WI38 (cell line): ENCODE data around the gene HLA-DQA1.
"Not testable (repeated sequence)": the region's sequence is repeated elsewhere in the genome, so short reads cannot be mapped to it uniquely, and the experiment has no call there.

Experiments
- H3K4me3 ChIP-seq: 2 replicates; pipeline ENCODE4 v1.5.1; 2011; ENCODE audit warnings: low read depth, mild to moderate bottlenecking, control low read depth, low read length
- TF ChIP-seq, protein P1 (sequence below): IDR thresholded peaks from 2 replicates; pipeline ENCODE4 v1.5.1; 2012; ENCODE audit warnings: low read depth, mild to moderate bottlenecking, control low read depth, low read length

Gene HLA-DQA1

DNA sequence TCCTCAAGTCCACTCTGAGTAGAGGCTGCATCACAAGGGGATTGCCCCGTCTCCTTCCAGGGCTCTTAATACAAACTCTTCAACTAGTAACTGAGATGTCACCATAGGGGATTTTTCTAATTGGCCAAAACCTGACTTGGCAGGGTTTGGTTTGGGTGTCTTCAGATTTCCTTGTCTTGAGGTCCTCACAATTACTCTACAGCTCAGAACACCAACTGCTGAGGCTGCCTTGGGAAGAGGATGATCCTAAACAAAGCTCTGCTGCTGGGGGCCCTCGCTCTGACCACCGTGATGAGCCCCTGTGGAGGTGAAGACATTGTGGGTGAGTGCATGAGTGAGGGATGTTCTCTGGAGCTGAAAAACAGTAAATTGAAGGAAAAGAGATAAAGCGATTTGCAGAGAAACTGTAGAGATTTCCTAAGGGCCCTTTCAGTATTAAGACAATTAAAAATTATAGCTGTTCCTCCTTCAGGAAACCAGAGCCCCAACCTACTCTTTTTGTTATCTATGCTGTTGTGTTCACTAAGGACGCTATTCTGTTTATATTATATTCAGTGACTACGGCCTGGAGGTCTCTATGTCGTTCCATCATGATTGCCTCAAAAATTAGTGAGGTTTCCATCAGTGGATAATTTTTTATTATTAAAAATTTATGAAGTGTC, at the start of gene HLA-DQA1:
HLA-DQA1 (plus strand) TSS at position 188 of the 662 bp plus-strand sequence; CDS start at position 241, 53 bp downstream.
- no peak within 1 kb of the TSS for H3K4me3 ChIP-seq
- TF ChIP-seq, protein P1, sequence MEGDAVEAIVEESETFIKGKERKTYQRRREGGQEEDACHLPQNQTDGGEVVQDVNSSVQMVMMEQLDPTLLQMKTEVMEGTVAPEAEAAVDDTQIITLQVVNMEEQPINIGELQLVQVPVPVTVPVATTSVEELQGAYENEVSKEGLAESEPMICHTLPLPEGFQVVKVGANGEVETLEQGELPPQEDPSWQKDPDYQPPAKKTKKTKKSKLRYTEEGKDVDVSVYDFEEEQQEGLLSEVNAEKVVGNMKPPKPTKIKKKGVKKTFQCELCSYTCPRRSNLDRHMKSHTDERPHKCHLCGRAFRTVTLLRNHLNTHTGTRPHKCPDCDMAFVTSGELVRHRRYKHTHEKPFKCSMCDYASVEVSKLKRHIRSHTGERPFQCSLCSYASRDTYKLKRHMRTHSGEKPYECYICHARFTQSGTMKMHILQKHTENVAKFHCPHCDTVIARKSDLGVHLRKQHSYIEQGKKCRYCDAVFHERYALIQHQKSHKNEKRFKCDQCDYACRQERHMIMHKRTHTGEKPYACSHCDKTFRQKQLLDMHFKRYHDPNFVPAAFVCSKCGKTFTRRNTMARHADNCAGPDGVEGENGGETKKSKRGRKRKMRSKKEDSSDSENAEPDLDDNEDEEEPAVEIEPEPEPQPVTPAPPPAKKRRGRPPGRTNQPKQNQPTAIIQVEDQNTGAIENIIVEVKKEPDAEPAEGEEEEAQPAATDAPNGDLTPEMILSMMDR, result no peak

DNA sequence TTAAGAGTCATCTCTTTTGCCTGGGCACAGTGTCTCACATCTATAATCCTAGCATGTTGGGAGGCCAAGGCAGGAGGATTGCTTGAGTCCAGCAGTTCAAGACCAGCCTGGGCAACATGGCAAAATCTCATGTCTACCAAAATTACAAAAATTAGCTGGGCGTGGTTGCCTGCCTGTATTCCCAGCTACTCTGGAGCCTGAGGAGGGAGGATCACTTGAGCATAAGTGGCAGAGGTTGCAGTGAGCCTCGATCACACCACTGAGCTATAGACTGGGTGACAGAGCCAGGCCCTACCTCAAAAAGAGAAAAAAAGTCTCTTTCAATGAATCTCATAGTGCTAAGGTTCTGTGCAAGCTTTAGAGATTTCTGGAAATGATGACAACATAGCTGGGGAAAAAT, 49.0 kb upstream of the HLA-DQA1 start:
- H3K4me3 ChIP-seq, result no peak overlapping the region
- TF ChIP-seq, protein P1, result no peak

DNA sequence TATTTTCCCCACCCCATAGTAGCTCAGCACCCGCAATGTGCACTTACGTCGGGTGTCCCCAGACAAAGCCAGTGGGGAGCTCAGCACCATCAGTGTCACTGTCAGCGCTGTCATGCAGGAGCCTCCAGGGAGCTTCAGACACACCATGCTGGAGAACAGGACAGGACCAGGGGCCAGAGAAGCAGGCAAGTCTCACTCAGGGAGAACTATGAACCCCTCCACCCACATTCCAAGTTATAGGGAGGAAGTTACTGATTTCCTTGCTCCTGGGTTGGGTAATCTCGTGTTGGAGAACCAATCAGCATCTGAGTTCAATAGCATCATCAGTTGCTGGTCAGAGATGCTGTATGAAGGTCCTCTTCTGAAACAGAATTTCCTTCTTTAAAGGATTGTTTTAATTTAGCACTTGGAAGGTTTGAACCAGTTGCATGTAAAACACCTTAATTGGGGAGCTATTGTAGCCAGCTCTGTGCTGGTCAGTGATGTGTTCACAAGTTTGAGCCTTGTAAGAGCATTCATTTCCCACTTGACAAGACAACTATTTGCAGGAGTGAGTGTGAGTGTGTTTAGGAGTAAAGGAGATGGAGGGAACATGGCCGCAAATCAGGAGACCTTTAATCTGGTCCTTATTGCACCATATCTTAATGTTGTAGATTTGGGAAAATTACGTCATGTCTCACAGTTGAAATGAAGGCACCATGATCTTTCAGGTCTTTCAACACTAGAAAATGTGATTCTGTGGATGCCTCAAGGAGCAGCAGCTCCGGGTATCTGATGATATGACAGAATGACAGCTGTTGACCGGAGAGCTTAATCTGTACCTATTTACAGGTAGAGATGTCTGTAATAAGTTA, 47.4 kb upstream of the HLA-DQA1 start, which contains the start of gene HLA-DRB1:
HLA-DRB1 (minus strand) TSS at position 253 of the 854 bp plus-strand sequence; CDS start at position 147, 106 bp downstream.
- TF ChIP-seq, protein P1, result no peak
- no peak within 1 kb of the TSS for H3K4me3 ChIP-seq

DNA sequence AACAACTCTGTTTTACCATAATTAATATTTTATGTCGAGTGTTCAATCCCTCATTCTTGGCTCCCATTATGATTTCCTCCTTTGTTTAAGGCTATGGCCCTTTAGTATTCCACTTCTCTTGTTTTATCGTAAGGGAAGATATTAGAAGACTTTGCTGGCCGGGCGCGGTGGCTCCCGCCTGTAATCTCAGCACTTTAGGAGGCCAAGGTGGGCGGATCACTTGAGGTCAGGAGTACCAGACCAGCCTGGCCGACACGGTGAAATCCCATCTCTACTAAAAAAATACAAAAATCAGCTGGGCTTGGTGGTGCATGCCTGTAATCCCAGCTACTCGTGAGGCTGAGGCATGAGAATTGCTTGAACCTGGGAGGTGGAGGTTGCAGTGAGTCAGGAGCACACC, 46.5 kb upstream of the HLA-DQA1 start:
- not testable (repeated sequence) for H3K4me3 ChIP-seq

DNA sequence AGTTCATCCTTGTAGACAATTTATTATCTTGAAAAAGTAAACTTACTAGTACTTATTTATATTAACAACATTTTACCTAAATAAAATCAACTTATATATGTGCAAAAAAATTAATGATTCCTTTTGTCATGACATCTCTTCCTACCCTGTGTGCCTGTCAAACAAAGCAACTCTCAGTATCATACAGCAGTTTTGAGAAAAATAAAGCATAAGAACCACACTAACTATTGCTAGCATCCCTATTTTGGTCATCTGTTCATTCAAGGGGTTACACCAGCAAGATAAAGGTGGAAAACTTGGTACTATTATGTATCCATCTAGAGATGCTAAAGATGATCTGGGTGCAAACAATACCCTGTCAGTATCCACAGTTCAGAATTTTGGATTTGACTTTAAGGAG, 40.2 kb upstream of the HLA-DQA1 start:
- TF ChIP-seq, protein P1, result no peak
- H3K4me3 ChIP-seq, result no peak overlapping the region

DNA sequence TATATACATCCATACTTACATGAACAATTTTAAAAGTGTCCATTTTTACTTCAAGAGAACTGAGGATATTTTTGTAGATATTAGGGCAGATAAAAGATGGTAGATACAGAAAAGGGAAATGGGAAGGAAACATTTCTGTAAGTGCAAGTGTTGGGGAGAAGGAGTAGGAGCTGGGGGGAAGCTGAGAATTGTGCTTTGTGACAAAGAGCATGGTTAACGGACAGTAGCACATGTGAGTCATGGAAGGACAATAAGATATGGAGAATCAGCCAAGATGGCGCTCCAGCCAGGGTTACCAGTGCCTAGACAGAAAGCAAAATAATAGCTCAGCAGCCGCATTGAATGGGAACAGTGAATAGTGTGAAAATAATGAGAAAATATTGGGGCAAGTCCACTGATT, 34.8 kb upstream of the HLA-DQA1 start:
- H3K4me3 ChIP-seq, result no peak overlapping the region
- TF ChIP-seq, protein P1, result no peak

DNA sequence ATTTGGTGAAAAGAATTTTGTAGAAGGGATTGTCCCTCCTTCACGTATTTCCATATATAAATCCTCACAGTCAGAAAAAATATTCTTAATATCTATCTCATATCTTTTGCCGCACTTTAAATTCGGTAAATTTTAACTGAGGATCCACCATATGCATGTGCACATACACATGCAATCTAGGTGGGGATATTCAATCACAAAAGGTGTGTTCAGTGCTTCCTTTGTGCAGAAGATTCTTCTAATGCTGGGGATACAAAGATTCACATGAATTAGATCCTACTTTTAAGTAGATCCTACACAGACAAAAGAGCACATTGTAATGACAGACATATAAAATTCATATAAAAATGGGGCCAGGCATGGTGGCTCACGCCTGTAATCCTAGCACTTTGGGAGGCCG, 34.0 kb upstream of the HLA-DQA1 start:
- TF ChIP-seq, protein P1, result no peak
- no peak overlapping the region for H3K4me3 ChIP-seq
